NCI-H1092 treated with DMSO at 0.1 percent for 48 hours (cell line): ENCODE data around the gene FAM90A1.
"Not testable (repeated sequence)": the region's sequence is repeated elsewhere in the genome, so short reads cannot be mapped to it uniquely, and the experiment has no call there.

Source experiments
- DNase-seq: peaks from one replicate; lab custom pipeline; 2025; lab: John Stamatoyannopoulos, UW

FAM90A1 gene

GRCh38 chr12:8233300-8233855 is 6.0 kb upstream of the FAM90A1 start:
- DNase-seq: not testable (repeated sequence)

GRCh38 chr12:8231666-8232608 is 4.5 kb upstream of the FAM90A1 start:
- peak; percentile 11 for DNase-seq

GRCh38 chr12:8231049-8231448 is 3.6 kb upstream of the FAM90A1 start:
- DNase-seq: not testable (repeated sequence)

- not testable (repeated sequence) for DNase-seq
Observed at GRCh38 chr12:8229486-8229885, 2.1 kb upstream of the FAM90A1 start.

GRCh38 chr12:8228607-8229006 is 1.2 kb upstream of the FAM90A1 start:
- DNase-seq: not testable (repeated sequence)

- not testable (repeated sequence) for DNase-seq
Observed at GRCh38 chr12:8227732-8228077, 287 bp upstream of the FAM90A1 start.

- DNase-seq: no peak
Observed at GRCh38 chr12:8226355-8226754, 1.1 kb downstream of the FAM90A1 start.

- DNase-seq: not testable (repeated sequence)
Observed at GRCh38 chr12:8224782-8225181, 2.6 kb downstream of the FAM90A1 start.

GRCh38 chr12:8223646-8224045 is 3.8 kb downstream of the FAM90A1 start:
- DNase-seq: not testable (repeated sequence)

- not testable (repeated sequence) for DNase-seq
Observed at GRCh38 chr12:8222303-8222702, 5.1 kb downstream of the FAM90A1 start.

- DNase-seq: not testable (repeated sequence)
Observed at GRCh38 chr12:8221844-8222243, 5.6 kb downstream of the FAM90A1 start.

- not testable (repeated sequence) for DNase-seq
Observed at GRCh38 chr12:8221375-8221774, 6.0 kb downstream of the FAM90A1 start.

- DNase-seq: peak; percentile 55
Observed at GRCh38 chr12:8218711-8219382, 8.6 kb downstream of the FAM90A1 start.

GRCh38 chr12:8197685-8198308 is 29.6 kb downstream of the FAM90A1 start:
- not testable (repeated sequence) for DNase-seq

- DNase-seq: not testable (repeated sequence)
Observed at GRCh38 chr12:8188088-8188487, 39.3 kb downstream of the FAM90A1 start.

GRCh38 chr12:8184206-8184605 is 43.2 kb downstream of the FAM90A1 start:
- not testable (repeated sequence) for DNase-seq

GRCh38 chr12:8183346-8183745 is 44.1 kb downstream of the FAM90A1 start:
- not testable (repeated sequence) for DNase-seq

- not testable (repeated sequence) for DNase-seq
Observed at GRCh38 chr12:8182923-8183322, 44.5 kb downstream of the FAM90A1 start.

GRCh38 chr12:8181271-8181670 is 46.1 kb downstream of the FAM90A1 start:
- DNase-seq: not testable (repeated sequence)

GRCh38 chr12:8179989-8180585 is 47.3 kb downstream of the FAM90A1 start:
- peak; percentile 72 for DNase-seq

- DNase-seq: not testable (repeated sequence)
Observed at GRCh38 chr12:8172911-8173310, 54.5 kb downstream of the FAM90A1 start.
